Esophagus squamous epithelium (tissue), 5 donors: ENCODE results near the gene CRHBP. TPM values are rescaled to one million over a fixed set of nuclear protein-coding genes. Genes with fewer than 3 reads are reported as not detected.

Source experiments
- DNase-seq: peaks from one replicate; lab custom pipeline; 2025; lab: John Stamatoyannopoulos, UW
- H3K27ac ChIP-seq, 4 donors: fragments of 200-600 bp; sonication (generic); one replicate each; pipeline ENCODE4 v1.5.1; 2016 to 2019; ENCODE audit warnings: mild to moderate bottlenecking in 1 of 4
- H3K27me3 ChIP-seq, 4 donors: fragments of 200-600 bp; sonication (generic); 1 replicate in 3 of 4; 2 replicates in 1 of 4; pipeline versions ENCODE4 v1.5.1 to v1.6.0; 2017 to 2021; ENCODE audit warnings: antibody characterized with exemption in 1 of 4
- H3K36me3 ChIP-seq, 3 donors: fragments of 200-600 bp; sonication (generic); one replicate each; pipeline ENCODE4 v1.5.1; 2016 to 2019
- H3K4me1 ChIP-seq, 3 donors: fragments of 200-600 bp; sonication (generic); one replicate each; pipeline ENCODE4 v1.5.1; 2017 to 2019
- H3K4me3 ChIP-seq, 4 donors: fragments of 200-600 bp; sonication (generic); 1 replicate in 3 of 4; 2 replicates in 1 of 4; pipeline ENCODE4 v1.5.1; 2016 to 2019; ENCODE audit warnings: mild to moderate bottlenecking in 2 of 4, moderate library complexity in 1 of 4
- H3K9me3 ChIP-seq, 3 donors: fragments of 200-600 bp; sonication (generic); one replicate each; pipeline ENCODE4 v1.5.1; 2016 to 2019
- POLR2A ChIP-seq, 4 donors: fragments of 450-650 bp; IDR thresholded peaks; one replicate each; pipeline ENCODE4 v1.6.1; 2017; ENCODE audit warnings: antibody characterized with exemption in 4 of 4, mild to moderate bottlenecking in 4 of 4, moderate library complexity in 3 of 4
- WGBS, 2 donors: methylation state at CpG; one replicate each; pipeline ENCODE4 v1.1.5; 2018; 5-methylcytosine and 5-hydroxymethylcytosine counted together
- intact Hi-C: fragments of 100-400 bp; cut with DNase I; formaldehyde crosslinking; loops from one replicate; pipeline ENCODE4 v1.15.0; 2022
- total RNA-seq, 4 donors: library from RNA; depleted of rRNA; stranded (reverse); fragments of >200 nt; gene quantifications; one replicate each; pipeline ENCODE4 v1.1.0, GENCODE V29; 2016
- TF ChIP-seq, protein P1 (sequence below), 6 experiments: fragments of 450-650 bp in 4 of 6; fragments of 200-600 bp in 2 of 6; sonication (generic) in 2 of 6; IDR thresholded peaks; one replicate each; pipeline ENCODE4 v1.5.1; 2016 to 2019; ENCODE audit warnings: antibody characterized with exemption in 6 of 6, mild to moderate bottlenecking in 4 of 6, moderate library complexity in 4 of 6
- donor health status: DM: yes; HTN: yes; CAD: no.

CRHBP gene
- total RNA-seq, 4 donors from 2014 or later: 1.1 TPM; not detected in 3

DNA sequence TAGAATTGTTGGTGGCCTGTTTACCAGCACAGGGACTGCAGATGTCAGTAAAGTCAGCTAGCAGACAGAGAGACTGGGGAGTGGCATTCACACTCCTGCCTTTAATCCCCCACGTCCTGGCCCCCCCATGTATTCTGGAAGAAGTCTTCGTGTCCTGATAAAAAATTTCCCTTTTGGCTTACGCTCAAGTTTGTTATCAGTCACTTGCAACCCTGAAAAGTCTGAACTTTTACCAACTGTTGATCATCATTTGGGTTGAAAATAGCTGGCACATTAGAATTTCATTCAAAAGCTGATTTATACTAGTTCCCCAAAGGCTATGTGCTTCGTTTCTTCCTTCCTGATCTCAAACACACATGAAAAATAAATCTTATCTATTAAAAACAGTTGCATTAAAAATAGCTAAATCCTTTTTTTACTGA lies 5.8 kb upstream of the CRHBP start:
- Histone ChIP-seq H3K4me3 (no peak overlapping the region), H3K4me1 (no peaks in the 10 kb centered on the region), H3K9me3 (no peaks in the 10 kb centered on the region), H3K36me3 (no peaks in the 10 kb centered on the region), H3K27ac (no peak overlapping the region), H3K27me3 (peaks cover 0 to 27% (median 0%) of the 10 kb centered on the region in 4 donors)
- no peak for DNase-seq
- intact Hi-C loops: no loop called here
- no peak for TF ChIP-seq POLR2A (IDR thresholded peaks at IDR 0.05)
- TF ChIP-seq, protein P1, sequence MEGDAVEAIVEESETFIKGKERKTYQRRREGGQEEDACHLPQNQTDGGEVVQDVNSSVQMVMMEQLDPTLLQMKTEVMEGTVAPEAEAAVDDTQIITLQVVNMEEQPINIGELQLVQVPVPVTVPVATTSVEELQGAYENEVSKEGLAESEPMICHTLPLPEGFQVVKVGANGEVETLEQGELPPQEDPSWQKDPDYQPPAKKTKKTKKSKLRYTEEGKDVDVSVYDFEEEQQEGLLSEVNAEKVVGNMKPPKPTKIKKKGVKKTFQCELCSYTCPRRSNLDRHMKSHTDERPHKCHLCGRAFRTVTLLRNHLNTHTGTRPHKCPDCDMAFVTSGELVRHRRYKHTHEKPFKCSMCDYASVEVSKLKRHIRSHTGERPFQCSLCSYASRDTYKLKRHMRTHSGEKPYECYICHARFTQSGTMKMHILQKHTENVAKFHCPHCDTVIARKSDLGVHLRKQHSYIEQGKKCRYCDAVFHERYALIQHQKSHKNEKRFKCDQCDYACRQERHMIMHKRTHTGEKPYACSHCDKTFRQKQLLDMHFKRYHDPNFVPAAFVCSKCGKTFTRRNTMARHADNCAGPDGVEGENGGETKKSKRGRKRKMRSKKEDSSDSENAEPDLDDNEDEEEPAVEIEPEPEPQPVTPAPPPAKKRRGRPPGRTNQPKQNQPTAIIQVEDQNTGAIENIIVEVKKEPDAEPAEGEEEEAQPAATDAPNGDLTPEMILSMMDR (IDR thresholded peaks at IDR 0.05): no peak
- 42% methylated on average over 4 of the region's 4 CpGs for WGBS, 2 donors

DNA sequence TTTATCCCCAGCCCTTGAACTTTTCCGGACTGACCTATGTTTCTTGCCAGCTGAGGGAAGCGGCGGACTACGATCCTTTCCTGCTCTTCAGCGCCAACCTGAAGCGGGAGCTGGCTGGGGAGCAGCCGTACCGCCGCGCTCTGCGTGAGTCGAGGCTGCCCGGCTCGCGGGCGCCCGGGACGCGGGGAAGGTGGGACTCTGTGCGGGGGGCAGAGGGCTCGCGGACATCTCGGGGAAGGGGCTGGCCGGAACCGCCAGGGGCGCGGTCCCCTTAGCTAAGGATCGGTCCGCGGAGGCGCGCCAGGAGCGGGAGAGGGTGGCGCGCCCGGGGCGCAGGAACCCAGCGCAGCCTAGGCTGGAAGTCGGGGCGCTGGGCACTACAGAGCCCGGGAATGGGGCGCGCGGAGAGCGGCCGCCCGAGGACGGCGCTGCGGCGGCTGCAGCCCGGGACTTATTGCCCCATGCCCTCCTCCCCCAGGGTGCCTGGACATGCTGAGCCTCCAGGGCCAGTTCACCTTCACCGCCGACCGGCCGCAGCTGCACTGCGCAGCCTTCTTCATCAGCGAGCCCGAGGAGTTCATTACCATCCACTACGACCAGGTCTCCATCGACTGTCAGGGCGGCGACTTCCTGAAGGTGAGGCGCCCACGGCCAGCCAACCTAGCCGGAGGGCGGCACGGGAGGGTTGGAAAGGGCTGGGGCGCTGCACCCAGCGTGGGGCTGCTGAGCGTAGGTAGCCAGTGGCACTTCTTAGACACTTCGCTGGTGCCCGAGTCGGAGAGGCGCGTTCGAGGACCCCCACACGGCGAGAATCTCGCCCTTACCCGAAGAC lies 922 bp downstream of the CRHBP start:
- no peaks in the 10 kb centered on the region for H3K9me3 ChIP-seq
- TF ChIP-seq POLR2A (IDR thresholded peaks at IDR 0.05): no peak
- TF ChIP-seq, protein P1 (IDR thresholded peaks at IDR 0.05): no peak
- peak overlapping the region in 3 of 4 donors; percentile 17 to 58 (median 42) for H3K4me3 ChIP-seq
- no peak for DNase-seq
- 13% methylated on average over 8 of the region's 81 CpGs; no CpG with 5 or more reads in 1 of the 2 donors for WGBS, 2 donors
- H3K36me3 ChIP-seq: no peaks in the 10 kb centered on the region
- peaks cover 4 to 14% (median 8%) of the 10 kb centered on the region in 3 donors for H3K4me1 ChIP-seq
- H3K27me3 ChIP-seq: peaks cover 0 to 65% (median 2%) of the 10 kb centered on the region in 4 donors
- H3K27ac ChIP-seq: peak overlapping the region in 1 of 4 donors; percentile 2
- intact Hi-C loops: no loop called here

DNA sequence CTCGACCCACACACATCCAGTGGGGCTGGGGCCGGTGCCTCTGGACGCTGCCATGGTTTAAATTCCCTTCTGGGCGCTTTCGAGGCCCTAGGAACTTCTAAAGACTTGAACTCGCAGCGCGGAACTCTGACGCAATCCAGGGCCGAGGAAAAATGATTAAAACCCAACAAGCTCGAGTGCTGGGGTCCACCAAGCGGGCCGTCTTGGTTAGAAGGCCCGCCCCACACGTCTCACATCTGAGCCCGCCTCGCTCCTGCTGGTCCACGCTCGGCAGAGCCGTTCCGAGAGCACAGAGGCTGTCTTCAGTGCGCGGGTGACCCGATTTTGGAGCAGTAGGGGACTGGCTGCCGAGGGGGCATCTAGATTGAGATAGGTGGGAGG lies 1.5 kb downstream of the CRHBP start:
- intact Hi-C loops: no loop called here
- Histone ChIP-seq H3K27me3 (peaks cover 0 to 65% (median 2%) of the 10 kb centered on the region in 4 donors), H3K36me3 (no peaks in the 10 kb centered on the region), H3K4me3 (peak overlapping the region in 3 of 4 donors; percentile 17 to 58 (median 42)), H3K27ac (peak overlapping the region in 1 of 4 donors; percentile 2), H3K4me1 (peaks cover 4 to 14% (median 8%) of the 10 kb centered on the region in 3 donors), H3K9me3 (no peaks in the 10 kb centered on the region)
- TF ChIP-seq, protein P1 (IDR thresholded peaks at IDR 0.05): no peak
- no peak for TF ChIP-seq POLR2A (IDR thresholded peaks at IDR 0.05)
- no peak for DNase-seq
- WGBS, 2 donors: 15 to 33% methylated on average over 1 to 17 of the region's 25 CpGs

DNA sequence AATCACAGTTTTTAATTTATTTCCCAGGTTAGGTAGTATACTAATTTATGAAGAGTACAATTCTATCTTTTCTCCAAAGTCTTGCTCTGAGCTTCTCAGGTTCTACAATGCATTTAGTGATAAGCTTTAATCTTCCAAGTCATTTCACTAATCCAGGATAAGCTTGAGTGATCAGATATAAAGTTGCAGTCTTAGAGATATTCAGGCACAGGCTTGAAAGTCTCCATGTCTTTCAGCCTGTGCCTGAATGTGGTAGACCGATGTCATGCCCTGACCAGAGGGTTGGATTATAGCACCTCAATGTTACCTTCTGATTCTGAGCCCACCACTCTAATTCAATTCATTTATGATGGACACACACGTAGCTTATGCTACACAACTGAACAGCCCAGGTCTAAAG lies 3.2 kb downstream of the CRHBP start:
- DNase-seq: no peak
- H3K36me3 ChIP-seq: no peaks in the 10 kb centered on the region
- H3K4me3 ChIP-seq: no peak overlapping the region
- intact Hi-C loops: no loop called here
- peaks cover 4 to 14% (median 8%) of the 10 kb centered on the region in 3 donors for H3K4me1 ChIP-seq
- no peak overlapping the region for H3K27ac ChIP-seq
- TF ChIP-seq, protein P1 (IDR thresholded peaks at IDR 0.05): no peak
- TF ChIP-seq POLR2A (IDR thresholded peaks at IDR 0.05): no peak
- H3K9me3 ChIP-seq: no peaks in the 10 kb centered on the region
- peaks cover 0 to 64% (median 2%) of the 10 kb centered on the region in 4 donors for H3K27me3 ChIP-seq
- 60 to 66% methylated on average over 2 of the region's 2 CpGs for WGBS, 2 donors
